Activated CD4-positive, alpha-beta T cell treated with anti-CD3 and anti-CD28 coated beads, Interleukin-2, amount 50 U/mL, for 1 hour (primary cell): ENCODE results near the gene COL27A1.

Experiments
- DNase-seq: peaks from one replicate; pipeline ENCODE4 v3.0.0-alpha.2; 2020

The COL27A1 gene

GRCh38 chr9:114347675-114348074 is 192.3 kb downstream of the COL27A1 start:
- DNase-seq: no peak

- no peak for DNase-seq
Measured at GRCh38 chr9:114348261-114348905, 193.0 kb downstream of the COL27A1 start.

GRCh38 chr9:114348906-114349482 is 193.7 kb downstream of the COL27A1 start:
- DNase-seq: peak; percentile 38

GRCh38 chr9:114349713-114350480 is 194.6 kb downstream of the COL27A1 start:
- no peak for DNase-seq

GRCh38 chr9:114350636-114351401 is 195.5 kb downstream of the COL27A1 start:
- no peak for DNase-seq

- no peak for DNase-seq
Measured at GRCh38 chr9:114351932-114352331, 196.6 kb downstream of the COL27A1 start.

- DNase-seq: no peak
Measured at GRCh38 chr9:114355821-114356220, 200.5 kb downstream of the COL27A1 start.

GRCh38 chr9:114356792-114357191 is 201.5 kb downstream of the COL27A1 start:
- DNase-seq: no peak

- no peak for DNase-seq
Measured at GRCh38 chr9:114357360-114357759, 202.0 kb downstream of the COL27A1 start.

GRCh38 chr9:114357911-114358328 is 202.6 kb downstream of the COL27A1 start:
- no peak for DNase-seq

GRCh38 chr9:114359801-114360200 is 204.5 kb downstream of the COL27A1 start:
- DNase-seq: no peak

GRCh38 chr9:114361542-114361941 is 206.2 kb downstream of the COL27A1 start:
- no peak for DNase-seq
